GM04503 (cell line): Measurements from ENCODE around the gene PTEN.
"Not testable (repeated sequence)": the region's sequence is repeated elsewhere in the genome, so short reads cannot be mapped to it uniquely, and the experiment has no call there.

ENCODE experiments used
- DNase-seq: peaks from one replicate; pipeline ENCODE4 v3.0.0-alpha.2; 2012; ENCODE audit warnings: low read depth

PTEN gene

GRCh38 chr10:87863053-87863943, at the start of gene PTEN, which contains the start of gene KLLN:
PTEN (plus strand) TSS chr10:87863625; CDS start chr10:87864470, 845 bp downstream.
KLLN (minus strand) TSS chr10:87863533; CDS start chr10:87862487, 1,046 bp downstream.
- DNase-seq: no peak

GRCh38 chr10:87816163-87816897, 47.1 kb upstream of the PTEN start:
- no peak for DNase-seq

- DNase-seq: no peak
Measured at GRCh38 chr10:87816898-87817608, 46.4 kb upstream of the PTEN start.

- peak; percentile 38 for DNase-seq
Measured at GRCh38 chr10:87817609-87818504, 45.6 kb upstream of the PTEN start, which contains the start of gene ATAD1. ATAD1 (minus strand) TSS chr10:87818226; CDS start chr10:87814599, 3,627 bp downstream.

GRCh38 chr10:87818505-87819288, 44.7 kb upstream of the PTEN start:
- no peak for DNase-seq

GRCh38 chr10:87819289-87819585, 44.2 kb upstream of the PTEN start:
- DNase-seq: no peak

GRCh38 chr10:87826653-87827052, 36.8 kb upstream of the PTEN start:
- DNase-seq: no peak

- DNase-seq: no peak
Measured at GRCh38 chr10:87827681-87828080, 35.7 kb upstream of the PTEN start.

- not testable (repeated sequence) for DNase-seq
Measured at GRCh38 chr10:87829051-87829450, 34.4 kb upstream of the PTEN start.

GRCh38 chr10:87829986-87830729, 33.3 kb upstream of the PTEN start:
- no peak for DNase-seq

- no peak for DNase-seq
Measured at GRCh38 chr10:87836098-87836497, 27.3 kb upstream of the PTEN start.

GRCh38 chr10:87837445-87837844, 26.0 kb upstream of the PTEN start:
- DNase-seq: no peak

GRCh38 chr10:87838650-87839049, 24.8 kb upstream of the PTEN start:
- DNase-seq: no peak

GRCh38 chr10:87841186-87841585, 22.2 kb upstream of the PTEN start:
- no peak for DNase-seq

- DNase-seq: no peak
Measured at GRCh38 chr10:87842220-87842641, 21.2 kb upstream of the PTEN start.

- DNase-seq: no peak
Measured at GRCh38 chr10:87842776-87843497, 20.5 kb upstream of the PTEN start.

- no peak for DNase-seq
Measured at GRCh38 chr10:87843714-87844113, 19.7 kb upstream of the PTEN start.

- no peak for DNase-seq
Measured at GRCh38 chr10:87844837-87845623, 18.4 kb upstream of the PTEN start.
